CD4-positive, alpha-beta T cell treated with Interleukin-12 subunit alpha and Interleukin-12 subunit beta, for 1 hour (primary cell): ENCODE results near the gene STARD3.
A peak's percentile ranks its signal among the peaks of the same experiment; 100 is the strongest.

Source experiments
- DNase-seq: peaks from one replicate; pipeline ENCODE4 v3.0.0-alpha.2; 2020

Gene STARD3

GRCh38 chr17:39639566-39640458 is 2.9 kb downstream of the STARD3 start:
- no peak for DNase-seq

DNA sequence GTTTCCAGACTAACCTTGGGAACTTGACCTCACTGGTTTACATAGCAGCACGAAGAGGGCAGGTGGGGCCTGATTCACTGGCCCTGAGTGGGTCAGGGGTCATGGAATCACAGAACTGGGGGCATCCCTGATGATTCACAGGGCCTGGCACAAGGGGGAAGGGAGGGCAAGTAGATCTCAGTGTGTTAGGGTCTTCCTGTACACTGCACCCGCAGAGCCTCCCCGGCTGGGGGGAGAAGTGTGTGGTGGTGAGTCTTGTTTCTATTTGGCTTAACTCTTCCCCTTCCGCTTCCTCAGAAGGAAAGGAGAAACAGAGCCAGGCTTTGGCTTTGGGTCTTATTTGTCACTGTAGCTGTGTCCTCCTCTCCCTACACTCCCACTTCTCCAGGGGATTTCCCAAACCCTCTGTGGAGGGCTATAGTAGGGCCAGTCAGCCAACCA is 3.7 kb downstream of the STARD3 start:
- DNase-seq: no peak

- DNase-seq: no peak
Observed at GRCh38 chr17:39641097-39641496, 4.2 kb downstream of the STARD3 start.

- no peak for DNase-seq
Observed at GRCh38 chr17:39641883-39642282, 4.9 kb downstream of the STARD3 start.

GRCh38 chr17:39642291-39643074 is 5.5 kb downstream of the STARD3 start:
- no peak for DNase-seq

- no peak for DNase-seq
Observed at GRCh38 chr17:39643271-39643670, 6.3 kb downstream of the STARD3 start.

DNA sequence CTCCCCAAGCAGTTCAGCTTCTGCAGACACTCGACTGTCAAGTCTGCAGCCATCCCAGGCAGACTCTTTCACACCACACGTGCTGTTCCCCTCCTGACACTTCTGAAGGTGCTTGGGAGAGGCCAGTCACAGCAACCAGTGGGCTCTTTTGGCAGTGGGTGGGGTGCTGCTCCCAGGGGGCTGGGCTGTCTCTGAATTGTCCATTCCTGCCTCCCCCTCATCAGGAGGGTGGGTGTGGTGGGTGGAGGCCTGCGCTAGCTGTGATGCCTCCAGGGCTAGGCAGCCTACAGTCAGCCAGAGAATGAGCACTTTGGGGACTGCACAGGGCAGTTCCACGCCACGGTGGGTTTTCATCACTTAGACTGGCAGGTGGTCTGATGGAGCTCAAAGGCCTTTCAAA is 10.3 kb downstream of the STARD3 start:
- DNase-seq: no peak

DNA sequence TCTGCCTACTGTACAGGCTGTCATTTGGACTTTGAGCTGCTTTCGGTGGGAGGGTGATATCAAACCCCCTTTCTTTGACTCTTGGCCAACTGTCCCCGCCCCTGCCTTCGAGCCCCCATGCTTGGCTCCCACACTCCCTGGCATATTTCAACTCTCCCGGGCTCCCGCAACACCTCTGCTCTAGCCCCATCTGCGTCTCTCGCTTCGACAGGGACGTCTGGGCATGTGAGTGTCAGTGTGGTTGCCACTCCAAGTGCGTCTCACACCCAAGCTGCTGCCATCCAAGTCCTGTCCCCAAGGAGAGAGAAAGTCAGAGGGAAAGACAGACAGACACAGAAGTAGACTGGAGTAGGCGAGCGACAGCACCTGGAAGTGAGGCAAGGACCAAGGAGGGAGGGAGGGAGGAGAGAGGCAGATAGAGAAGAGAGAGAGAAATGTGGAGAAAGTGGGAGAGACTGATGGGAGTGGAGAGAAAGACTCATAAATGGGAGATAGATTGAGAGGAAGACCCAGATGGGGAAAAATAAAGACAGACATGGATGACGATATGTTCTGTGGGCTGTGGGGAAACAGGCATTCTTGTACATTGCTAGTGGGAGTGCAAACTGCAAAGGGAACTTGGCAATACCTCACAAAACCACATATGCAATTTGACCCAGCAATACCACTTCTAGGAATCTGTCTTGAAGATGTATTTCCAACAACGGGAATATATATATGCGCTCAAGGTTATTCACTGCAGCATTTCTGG is 11.8 kb downstream of the STARD3 start:
- no peak for DNase-seq

DNA sequence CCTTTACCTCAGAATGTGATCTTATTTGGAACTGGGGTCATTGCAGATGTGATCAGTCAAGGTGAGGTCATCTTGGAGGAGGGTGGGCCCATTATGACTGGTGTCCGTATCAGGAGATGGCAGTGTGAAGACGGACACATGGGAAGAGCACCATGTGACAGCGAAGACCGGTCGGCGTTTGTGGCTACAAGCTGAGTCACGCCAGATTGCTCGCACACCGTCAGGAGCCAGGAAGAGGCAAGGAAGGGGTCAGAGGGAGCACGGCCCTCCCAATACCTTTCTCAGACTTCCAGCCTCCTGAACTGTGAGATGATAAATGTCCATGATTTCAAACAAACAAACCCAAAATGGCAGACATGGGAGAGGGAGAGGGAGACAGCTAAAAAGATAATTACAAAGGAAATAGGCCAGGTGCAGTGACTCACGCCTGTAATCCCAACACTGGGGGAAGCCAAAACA is 13.2 kb downstream of the STARD3 start:
- no peak for DNase-seq

DNA sequence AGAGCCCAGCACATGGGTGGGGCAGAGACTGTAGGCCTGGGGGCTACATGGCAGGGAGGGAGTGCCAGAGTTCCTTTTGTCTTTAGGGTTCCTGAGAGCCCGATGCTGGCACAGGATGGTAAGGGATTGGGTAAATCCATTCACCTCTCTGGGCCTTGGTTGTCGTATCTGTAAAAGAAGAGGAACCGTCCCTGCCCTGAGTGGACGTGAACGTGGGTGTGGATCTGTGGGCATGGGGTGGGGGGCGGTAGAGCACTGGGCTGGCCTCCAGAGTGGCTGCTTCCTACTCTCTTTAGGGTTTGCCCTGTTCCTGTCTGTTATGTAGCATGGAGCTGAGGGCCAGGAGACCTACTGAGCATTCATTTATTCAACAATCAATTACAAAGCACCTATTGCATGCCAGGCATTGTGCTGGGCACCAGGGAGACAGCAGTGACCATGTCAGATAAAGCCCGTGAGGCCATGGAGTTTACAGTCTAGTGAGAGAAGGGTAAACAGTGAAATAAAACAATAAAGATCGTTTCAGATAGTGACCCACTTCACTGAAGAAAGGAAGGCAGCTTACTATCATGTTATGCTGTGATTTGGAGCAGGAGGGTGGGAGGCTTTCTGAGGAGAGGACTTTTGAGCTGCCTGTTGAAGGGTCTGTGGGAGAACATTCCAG is 15.1 kb downstream of the STARD3 start:
- DNase-seq: no peak

GRCh38 chr17:39652587-39653315 is 15.8 kb downstream of the STARD3 start:
- no peak for DNase-seq

- DNase-seq: no peak
Observed at GRCh38 chr17:39653316-39653661, 16.3 kb downstream of the STARD3 start.

GRCh38 chr17:39653662-39654331 is 16.9 kb downstream of the STARD3 start:
- peak; percentile 84 for DNase-seq

- DNase-seq: no peak
Observed at GRCh38 chr17:39655105-39655504, 18.2 kb downstream of the STARD3 start.

DNA sequence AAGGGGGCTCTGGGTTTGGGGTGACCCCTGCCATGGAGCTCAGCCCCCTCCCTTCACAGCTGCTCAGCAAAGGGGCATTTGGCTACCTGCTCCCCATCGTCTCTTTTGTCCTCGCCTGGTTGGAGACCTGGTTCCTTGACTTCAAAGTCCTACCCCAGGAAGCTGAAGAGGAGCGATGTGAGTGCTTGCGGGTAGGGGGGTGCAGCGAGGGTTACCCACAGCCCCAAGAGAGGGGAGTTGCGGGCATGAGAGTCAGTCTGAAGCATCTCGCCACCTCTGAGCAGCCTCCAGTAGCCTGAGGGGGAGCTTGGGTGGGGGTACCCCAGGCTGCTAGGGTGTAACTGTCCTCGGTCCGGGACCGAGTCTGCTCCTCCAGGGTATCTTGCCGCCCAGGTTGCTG is 21.4 kb downstream of the STARD3 start:
- DNase-seq: no peak

DNA sequence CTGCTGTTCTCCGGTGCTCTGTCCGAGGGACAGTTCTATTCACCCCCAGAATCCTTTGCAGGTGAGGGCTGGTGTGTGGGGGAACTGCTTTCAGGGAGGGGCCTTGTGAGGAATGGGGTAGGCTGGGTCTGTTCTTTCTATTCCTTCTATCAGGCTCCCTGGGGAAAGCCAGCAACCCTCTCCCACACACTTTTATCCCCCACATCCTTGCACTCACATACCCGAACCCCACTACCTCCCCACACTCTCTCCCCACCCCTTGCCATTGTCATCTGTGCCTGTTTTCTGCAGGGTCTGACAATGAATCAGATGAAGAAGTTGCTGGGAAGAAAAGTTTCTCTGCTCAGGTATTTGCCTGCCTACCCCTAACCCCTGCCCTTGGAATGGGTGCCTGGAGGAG is 21.8 kb downstream of the STARD3 start:
- no peak for DNase-seq

DNA sequence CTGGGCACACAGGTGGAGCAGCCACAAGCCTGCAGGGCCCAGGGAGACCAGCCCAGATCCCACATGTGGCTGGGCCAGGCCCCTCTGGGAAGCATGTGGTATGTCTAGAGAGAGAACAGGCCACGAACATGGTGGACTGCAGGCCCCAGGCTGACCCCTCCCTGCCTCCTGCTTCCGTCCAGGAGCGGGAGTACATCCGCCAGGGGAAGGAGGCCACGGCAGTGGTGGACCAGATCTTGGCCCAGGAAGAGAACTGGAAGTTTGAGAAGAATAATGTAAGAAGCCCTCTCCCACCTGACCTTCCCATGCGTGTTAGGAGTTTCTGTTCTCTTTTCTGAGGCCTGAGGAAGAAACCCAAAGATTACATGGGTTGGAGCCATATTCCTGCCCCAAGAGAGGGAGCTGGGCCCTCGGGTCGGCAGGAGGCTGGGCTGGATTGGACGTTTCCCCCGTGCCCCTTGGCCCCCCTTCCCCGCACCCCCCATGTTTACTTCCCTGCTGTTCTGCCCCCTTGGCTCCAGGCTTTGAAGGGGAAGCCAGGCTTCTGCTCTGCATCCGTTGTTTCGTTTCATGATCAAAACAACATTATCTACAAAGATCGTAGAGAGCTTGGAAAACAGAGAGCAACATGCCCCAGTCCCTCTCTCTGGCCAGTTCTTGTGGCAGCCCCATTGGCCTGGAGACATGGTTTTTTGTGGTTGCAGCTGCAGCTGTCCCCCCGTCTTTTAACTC is 22.5 kb downstream of the STARD3 start:
- no peak for DNase-seq

- no peak for DNase-seq
Observed at GRCh38 chr17:39660011-39660360, 23.0 kb downstream of the STARD3 start.

- DNase-seq: no peak
Observed at GRCh38 chr17:39660397-39661385, 23.7 kb downstream of the STARD3 start.
